Spleen (tissue), 11 donors: Measurements from ENCODE around the gene AWAT2. TPM values are rescaled to one million over a fixed set of nuclear protein-coding genes. Genes with fewer than 3 reads are reported as not detected.

Experiments used
- DNase-seq: peaks from one replicate; pipeline ENCODE4 v3.0.0-alpha.2; 2020
- H3K27ac ChIP-seq, 8 donors: fragments of 200-600 bp; sonication (generic) in 7 of 8; 1 replicate in 4 of 8; 2 replicates in 4 of 8; pipeline versions ENCODE4 v1.5.0 to v1.8.0; 2016 to 2021; ENCODE audit warnings: inconsistent platforms in 4 of 8, mild to moderate bottlenecking in 4 of 8, moderate library complexity in 1 of 8
- H3K27me3 ChIP-seq, 7 donors: fragments of 200-600 bp; sonication (generic) in 6 of 7; replicated peaks in 1 of 7; 1 replicate in 4 of 7; 2 replicates in 3 of 7; pipeline versions ENCODE4 v1.5.0 to v1.8.0; 2016 to 2021; ENCODE audit warnings: inconsistent platforms in 3 of 7, mild to moderate bottlenecking in 1 of 7
- H3K36me3 ChIP-seq, 6 donors: fragments of 200-600 bp; sonication (generic) in 5 of 6; 1 replicate in 4 of 6; 2 replicates in 2 of 6; pipeline versions ENCODE4 v1.5.0 to v1.8.0; 2016 to 2021; ENCODE audit warnings: inconsistent platforms in 2 of 6
- H3K4me1 ChIP-seq, 6 donors: fragments of 200-600 bp; sonication (generic) in 5 of 6; 1 replicate in 3 of 6; 2 replicates in 3 of 6; pipeline versions ENCODE4 v1.5.0 to v1.8.0; 2016 to 2021; ENCODE audit warnings: inconsistent platforms in 3 of 6
- H3K4me3 ChIP-seq, 8 donors: fragments of 200-600 bp; sonication (generic) in 7 of 8; 1 replicate in 4 of 8; 2 replicates in 4 of 8; pipeline versions ENCODE4 v1.5.0 to v1.8.0; 2016 to 2021; ENCODE audit warnings: inconsistent platforms in 4 of 8, mild to moderate bottlenecking in 4 of 8, moderate library complexity in 2 of 8
- H3K9me3 ChIP-seq, 8 donors: fragments of 200-600 bp; sonication (generic) in 7 of 8; 1 replicate in 4 of 8; 2 replicates in 4 of 8; pipeline versions ENCODE4 v1.5.0 to v1.8.0; 2016 to 2021; ENCODE audit warnings: inconsistent platforms in 4 of 8
- CTCF ChIP-seq, 11 experiments: fragments of 200-600 bp in 7 of 11; fragments of 450-650 bp in 4 of 11; sonication (generic) in 4 of 11; IDR thresholded peaks in 8 of 11; conservative IDR thresholded peaks in 3 of 11; 1 replicate in 7 of 11; 2 replicates in 4 of 11; pipeline versions ENCODE4 v1.4.0 to v1.8.0; 2016 to 2021; ENCODE audit warnings: antibody characterized with exemption in 11 of 11, inconsistent platforms in 4 of 11, mild to moderate bottlenecking in 1 of 11
- POLR2A ChIP-seq, 3 donors: fragments of 450-650 bp; IDR thresholded peaks; one replicate each; pipeline ENCODE4 v1.5.1; 2017; ENCODE audit warnings: antibody characterized with exemption in 3 of 3, mild to moderate bottlenecking in 1 of 3
- POLR2AphosphoS5 ChIP-seq, 3 donors: sonication (generic); formaldehyde crosslinking; IDR thresholded peaks; one replicate each; pipeline ENCODE4 v1.5.1; 2017; ENCODE audit warnings: antibody characterized with exemption in 3 of 3
- WGBS, 5 donors: extraction: QIAGEN DNeasy Blood & Tissue Kit in 3 of 5; methylation state at CpG; one replicate each; pipeline versions ENCODE4 v1.1.5 to v1.1.7; 2013 to 2018; 5-methylcytosine and 5-hydroxymethylcytosine counted together
- intact Hi-C: fragments of 100-400 bp; cut with DNase I; formaldehyde crosslinking; loops from one replicate; pipeline ENCODE4 v1.15.0; 2023; ENCODE audit warnings: low total_unique reads
- polyA plus RNA-seq, 3 donors: library from polyadenylated mRNA; stranded (reverse); fragments of 200-250 nt; gene quantifications; one replicate each; pipeline ENCODE4 v1.2.1, GENCODE V29; 2013
- total RNA-seq, 7 donors: library from RNA; depleted of rRNA in 3 of 7; stranded (reverse); fragments of >200 nt in 3 of 7; fragmentation: NEBNext Ultra II Directional in 4 of 7; extraction: Animal tissue kit (Norgen Biotek cat#: 25700) in 4 of 7; gene quantifications; one replicate each; pipeline versions ENCODE4 v1.1.0 to v1.2.1, GENCODE V29; 2016 to 2021
- donor health status: healthy with polysubstance abuse.
- donor health status: DM: no; HTN: no; CAD: no; lungs with moderate emphysema.
- donor health status: DM: no; HTN: no; CAD: no.
- donor health status: Bipolar disorder and iron deficiency.
- donor health status: healthy.
- donor health status: DM: no; HTN: no; CAD: no.
- donor health status: DM: yes; HTN: yes; CAD: no.

Gene AWAT2
- total and polyA plus RNA-seq, 10 donors, result not detected

DNA sequence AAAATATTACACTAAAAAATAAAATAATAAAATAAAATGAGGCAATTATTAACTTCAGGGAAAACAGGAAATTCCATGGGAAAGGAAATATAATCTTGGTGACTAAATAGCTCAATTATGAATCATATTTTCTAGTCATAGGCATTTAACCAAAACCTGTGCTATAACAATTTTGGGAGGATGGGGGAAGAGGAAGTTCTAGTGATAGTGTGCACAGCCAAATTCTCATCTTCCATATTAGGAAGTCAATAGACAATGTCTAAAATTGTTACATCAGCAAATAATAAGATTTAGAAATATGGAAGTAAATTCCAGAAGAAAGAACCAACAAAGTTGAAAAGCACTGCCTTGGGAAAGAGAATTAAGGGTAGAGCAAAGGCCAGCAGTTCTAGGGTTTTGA, 2.8 kb downstream of the AWAT2 start:
- H3K4me1 ChIP-seq, result no peaks in the 10 kb centered on the region
- no peaks in the 10 kb centered on the region for H3K36me3 ChIP-seq
- no peak overlapping the region for H3K4me3 ChIP-seq
- no peak for TF ChIP-seq CTCF (IDR thresholded peaks at IDR 0.05 in 8 of 11, conservative IDR thresholded peaks at IDR 0.05 in 3 of 11)
- no peak for TF ChIP-seq POLR2AphosphoS5 (IDR thresholded peaks at IDR 0.05)
- no peak for TF ChIP-seq POLR2A (IDR thresholded peaks at IDR 0.05)
- intact Hi-C loops, result no loop called here
- H3K9me3 ChIP-seq, result no peaks in the 10 kb centered on the region
- H3K27me3 ChIP-seq, result peaks cover 0 to 14% (median 0%) of the 10 kb centered on the region in 7 donors
- H3K27ac ChIP-seq, result no peak overlapping the region
- no peak for DNase-seq

DNA sequence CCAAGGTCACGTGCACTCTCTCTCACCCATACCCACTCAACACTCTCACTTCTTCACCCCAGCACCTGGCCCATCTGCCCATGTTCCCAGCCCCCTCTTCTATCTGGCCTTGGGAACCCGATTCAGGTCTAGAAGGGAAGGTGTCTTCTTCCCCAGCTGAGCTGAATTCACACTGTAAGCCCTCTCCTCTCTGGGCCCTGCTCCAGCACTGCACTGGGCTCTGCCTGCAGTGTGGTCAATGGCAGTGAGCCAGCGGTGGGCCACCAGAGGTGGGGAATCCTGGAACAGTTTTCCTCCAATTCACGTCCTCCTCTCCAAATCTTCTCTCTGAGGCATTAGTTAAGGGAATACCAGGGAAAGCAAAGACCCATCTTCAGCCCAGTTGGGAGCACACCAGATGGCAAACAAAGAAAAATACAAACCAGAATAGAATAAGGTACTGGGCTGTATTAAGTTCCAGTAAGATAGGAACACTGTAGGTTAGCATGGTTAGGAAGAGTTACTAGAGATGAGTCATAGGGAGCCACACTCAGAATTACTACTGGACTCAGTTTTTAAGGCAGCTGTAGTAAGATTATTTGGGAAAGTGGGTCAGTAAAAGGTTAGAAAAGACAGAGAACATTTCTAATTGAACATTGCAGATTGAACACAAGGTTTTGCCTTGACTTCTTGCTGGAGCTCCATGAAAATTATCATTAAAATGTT, 5.0 kb downstream of the AWAT2 start:
- no peak for TF ChIP-seq CTCF (IDR thresholded peaks at IDR 0.05 in 8 of 11, conservative IDR thresholded peaks at IDR 0.05 in 3 of 11)
- no peak for TF ChIP-seq POLR2AphosphoS5 (IDR thresholded peaks at IDR 0.05)
- Histone ChIP-seq H3K36me3 (no peaks in the 10 kb centered on the region), H3K4me3 (no peak overlapping the region), H3K9me3 (no peaks in the 10 kb centered on the region), H3K27ac (no peak overlapping the region), H3K27me3 (peaks cover 0 to 14% (median 0%) of the 10 kb centered on the region in 7 donors), H3K4me1 (no peaks in the 10 kb centered on the region)
- peak; percentile 70 for DNase-seq
- intact Hi-C loops, result no loop called here
- WGBS, 5 donors, result 59 to 88% (median 70%) methylated on average over 4 of the region's 4 CpGs

- no peaks in the 10 kb centered on the region for H3K9me3 ChIP-seq
- H3K27me3 ChIP-seq, result peaks cover 0 to 12% (median 0%) of the 10 kb centered on the region in 7 donors
- intact Hi-C loops, result no loop called here
- no peaks in the 10 kb centered on the region for H3K36me3 ChIP-seq
- no peaks in the 10 kb centered on the region for H3K4me1 ChIP-seq
- WGBS, 5 donors, result 77 to 99% (median 92%) methylated on average over 6 to 9 of the region's 9 CpGs
- no peak overlapping the region for H3K27ac ChIP-seq
- H3K4me3 ChIP-seq, result no peak overlapping the region
- peak; percentile 51 for DNase-seq
- no peak for TF ChIP-seq POLR2A (IDR thresholded peaks at IDR 0.05)
- no peak for TF ChIP-seq CTCF (IDR thresholded peaks at IDR 0.05 in 8 of 11, conservative IDR thresholded peaks at IDR 0.05 in 3 of 11)
- TF ChIP-seq POLR2AphosphoS5 (IDR thresholded peaks at IDR 0.05), result no peak
Measured at GRCh38 chrX:70043685-70044084, 6.1 kb downstream of the AWAT2 start.

- Histone ChIP-seq H3K36me3 (no peaks in the 10 kb centered on the region), H3K9me3 (no peaks in the 10 kb centered on the region), H3K4me1 (no peaks in the 10 kb centered on the region), H3K4me3 (no peak overlapping the region), H3K27me3 (peaks cover 0 to 5% (median 0%) of the 10 kb centered on the region in 7 donors), H3K27ac (no peak overlapping the region)
- intact Hi-C loops, result no loop called here
- TF ChIP-seq POLR2AphosphoS5 (IDR thresholded peaks at IDR 0.05) (no peak), POLR2A (IDR thresholded peaks at IDR 0.05) (no peak), CTCF (IDR thresholded peaks at IDR 0.05 in 8 of 11, conservative IDR thresholded peaks at IDR 0.05 in 3 of 11) (no peak)
- peak; percentile 66 for DNase-seq
- 80 to 93% (median 88%) methylated on average over 11 of the region's 11 CpGs for WGBS, 5 donors
Measured at GRCh38 chrX:70042399-70043371, 7.1 kb downstream of the AWAT2 start.
